GM12878 (cell line): ENCODE results near the gene SPATA24.

ENCODE experiments used
- CREB1 ChIP-seq: IDR thresholded peaks from 2 replicates; pipeline ENCODE4 v1.6.1; 2012; ENCODE audit warnings: low read depth, mild to moderate bottlenecking, inconsistent platforms
- CTCF ChIP-seq, 3 experiments: IDR thresholded peaks in 2 of 3; conservative IDR thresholded peaks in 1 of 3; 2 replicates each; pipeline ENCODE4 v1.5.1; 2011; ENCODE audit warnings: low read depth in 3 of 3, low read length in 3 of 3, mild to moderate bottlenecking in 3 of 3, control low read depth in 2 of 3, moderate library complexity in 2 of 3, inconsistent platforms in 1 of 3, mixed read lengths in 1 of 3; ENCODE audit not compliant: control insufficient read depth in 2 of 3, insufficient read depth in 1 of 3; ENCODE audit errors: extremely low read depth in 1 of 3
- CUX1 ChIP-seq: IDR thresholded peaks from 2 replicates; pipeline ENCODE4 v1.6.1; 2012; ENCODE audit warnings: improper control_type of control experiment, low read depth, low read length; ENCODE audit not compliant: insufficient replicate concordance
- E4F1 ChIP-seq: fragments of 450-650 bp; IDR thresholded peaks from 2 replicates; pipeline ENCODE4 v1.6.1; 2018; ENCODE audit warnings: borderline replicate concordance, mild to moderate bottlenecking; ENCODE audit not compliant: partially characterized antibody
- EP300 ChIP-seq, 2 experiments: fragments of 150-350 bp in 1 of 2; IDR thresholded peaks; 2 replicates each; pipeline ENCODE4 v1.6.1; 2011 to 2012; ENCODE audit warnings: low read depth in 2 of 2, low read length in 2 of 2, borderline replicate concordance in 1 of 2, improper control_type of control experiment in 1 of 2, inconsistent platforms in 1 of 2; ENCODE audit not compliant: control insufficient read depth in 1 of 2
- LARP7 ChIP-seq: fragments of 450-650 bp; IDR thresholded peaks from 2 replicates; pipeline ENCODE4 v1.6.1; 2017; ENCODE audit warnings: mild to moderate bottlenecking
- MAX ChIP-seq: IDR thresholded peaks from 2 replicates; pipeline ENCODE4 v1.6.1; 2012; ENCODE audit warnings: low read depth, low read length, improper control_type of control experiment
- MTA3 ChIP-seq: IDR thresholded peaks from 2 replicates; pipeline ENCODE4 v1.6.1; 2012; ENCODE audit warnings: low read length, inconsistent platforms, borderline replicate concordance
- MYC ChIP-seq: IDR thresholded peaks from 2 replicates; pipeline ENCODE4 v1.6.1; 2011; ENCODE audit warnings: mild to moderate bottlenecking, low read length, moderate library complexity, inconsistent platforms; ENCODE audit not compliant: insufficient read depth, insufficient replicate concordance, insufficient read length, severe bottlenecking
- RAD51 ChIP-seq: fragments of 450-650 bp; IDR thresholded peaks from 2 replicates; pipeline ENCODE4 v1.6.1; 2016; ENCODE audit warnings: moderate library complexity, mild to moderate bottlenecking, inconsistent platforms
- REST ChIP-seq: IDR thresholded peaks from 2 replicates; pipeline ENCODE4 v1.6.1; 2012; ENCODE audit warnings: mild to moderate bottlenecking, low read depth, low read length
- SP1 ChIP-seq: IDR thresholded peaks from one replicate; pipeline ENCODE4 v1.6.1; 2011; ENCODE audit warnings: low read depth, low read length
- TARDBP ChIP-seq: IDR thresholded peaks from 2 replicates; pipeline ENCODE4 v1.6.1; 2016; ENCODE audit warnings: borderline replicate concordance
- ZBTB33 ChIP-seq: fragments of 450-650 bp; IDR thresholded peaks from 2 replicates; pipeline ENCODE4 v1.6.1; 2017; ENCODE audit warnings: mild to moderate bottlenecking

GRCh38 chr5:139451878-139452660, 48.2 kb upstream of the SPATA24 start:
- no peak for TF ChIP-seq CUX1
- TF ChIP-seq CTCF (IDR thresholded peaks at IDR 0.05 in 2 of 3, conservative IDR thresholded peaks at IDR 0.05 in 1 of 3; ENCODE audit: control insufficient read depth in 2 of 3, extremely low read depth in 1 of 3, insufficient read depth in 1 of 3, low read depth in 3 of 3, low read length in 3 of 3) = no peak
- TF ChIP-seq MAX = no peak
- TF ChIP-seq EP300 (IDR thresholded peaks at IDR 0.05; ENCODE audit: borderline replicate concordance in 1 of 2, control insufficient read depth in 1 of 2, low read depth in 2 of 2, low read length in 2 of 2) = no peak
- no peak for TF ChIP-seq CREB1
- no peak for TF ChIP-seq MTA3
- no peak for TF ChIP-seq SP1
- TF ChIP-seq LARP7 = no peak
- TF ChIP-seq REST = no peak
- no peak for TF ChIP-seq E4F1
- no peak for TF ChIP-seq MYC
- TF ChIP-seq RAD51 = no peak
- no peak for TF ChIP-seq TARDBP
- no peak for TF ChIP-seq ZBTB33
